Spleen (tissue), 11 donors: ENCODE measurements around the gene TMED7. TPM values are rescaled to one million over a fixed set of nuclear protein-coding genes. Genes with fewer than 3 reads are reported as not detected.

Experiments
- DNase-seq: peaks from one replicate; pipeline ENCODE4 v3.0.0-alpha.2; 2020
- H3K27ac ChIP-seq, 8 donors: fragments of 200-600 bp; sonication (generic) in 7 of 8; 1 replicate in 4 of 8; 2 replicates in 4 of 8; pipeline versions ENCODE4 v1.5.0 to v1.8.0; 2016 to 2021; ENCODE audit warnings: inconsistent platforms in 4 of 8, mild to moderate bottlenecking in 4 of 8, moderate library complexity in 1 of 8
- H3K27me3 ChIP-seq, 7 donors: fragments of 200-600 bp; sonication (generic) in 6 of 7; replicated peaks in 1 of 7; 1 replicate in 4 of 7; 2 replicates in 3 of 7; pipeline versions ENCODE4 v1.5.0 to v1.8.0; 2016 to 2021; ENCODE audit warnings: inconsistent platforms in 3 of 7, mild to moderate bottlenecking in 1 of 7
- H3K36me3 ChIP-seq, 6 donors: fragments of 200-600 bp; sonication (generic) in 5 of 6; 1 replicate in 4 of 6; 2 replicates in 2 of 6; pipeline versions ENCODE4 v1.5.0 to v1.8.0; 2016 to 2021; ENCODE audit warnings: inconsistent platforms in 2 of 6
- H3K4me1 ChIP-seq, 6 donors: fragments of 200-600 bp; sonication (generic) in 5 of 6; 1 replicate in 3 of 6; 2 replicates in 3 of 6; pipeline versions ENCODE4 v1.5.0 to v1.8.0; 2016 to 2021; ENCODE audit warnings: inconsistent platforms in 3 of 6
- H3K4me3 ChIP-seq, 8 donors: fragments of 200-600 bp; sonication (generic) in 7 of 8; 1 replicate in 4 of 8; 2 replicates in 4 of 8; pipeline versions ENCODE4 v1.5.0 to v1.8.0; 2016 to 2021; ENCODE audit warnings: inconsistent platforms in 4 of 8, mild to moderate bottlenecking in 4 of 8, moderate library complexity in 2 of 8
- H3K9me3 ChIP-seq, 8 donors: fragments of 200-600 bp; sonication (generic) in 7 of 8; 1 replicate in 4 of 8; 2 replicates in 4 of 8; pipeline versions ENCODE4 v1.5.0 to v1.8.0; 2016 to 2021; ENCODE audit warnings: inconsistent platforms in 4 of 8
- CTCF ChIP-seq, 11 experiments: fragments of 200-600 bp in 7 of 11; fragments of 450-650 bp in 4 of 11; sonication (generic) in 4 of 11; IDR thresholded peaks in 8 of 11; conservative IDR thresholded peaks in 3 of 11; 1 replicate in 7 of 11; 2 replicates in 4 of 11; pipeline versions ENCODE4 v1.4.0 to v1.8.0; 2016 to 2021; ENCODE audit warnings: antibody characterized with exemption in 11 of 11, inconsistent platforms in 4 of 11, mild to moderate bottlenecking in 1 of 11
- POLR2A ChIP-seq, 3 donors: fragments of 450-650 bp; IDR thresholded peaks; one replicate each; pipeline ENCODE4 v1.5.1; 2017; ENCODE audit warnings: antibody characterized with exemption in 3 of 3, mild to moderate bottlenecking in 1 of 3
- POLR2AphosphoS5 ChIP-seq, 3 donors: sonication (generic); formaldehyde crosslinking; IDR thresholded peaks; one replicate each; pipeline ENCODE4 v1.5.1; 2017; ENCODE audit warnings: antibody characterized with exemption in 3 of 3
- WGBS, 5 donors: extraction: QIAGEN DNeasy Blood & Tissue Kit in 3 of 5; methylation state at CpG; one replicate each; pipeline versions ENCODE4 v1.1.5 to v1.1.7; 2013 to 2018; 5-methylcytosine and 5-hydroxymethylcytosine counted together
- intact Hi-C: fragments of 100-400 bp; cut with DNase I; formaldehyde crosslinking; loops from one replicate; pipeline ENCODE4 v1.15.0; 2023; ENCODE audit warnings: low total_unique reads
- polyA plus RNA-seq, 3 donors: library from polyadenylated mRNA; stranded (reverse); fragments of 200-250 nt; gene quantifications; one replicate each; pipeline ENCODE4 v1.2.1, GENCODE V29; 2013
- total RNA-seq, 7 donors: library from RNA; depleted of rRNA in 3 of 7; stranded (reverse); fragments of >200 nt in 3 of 7; fragmentation: NEBNext Ultra II Directional in 4 of 7; extraction: Animal tissue kit (Norgen Biotek cat#: 25700) in 4 of 7; gene quantifications; one replicate each; pipeline versions ENCODE4 v1.1.0 to v1.2.1, GENCODE V29; 2016 to 2021
- donor health status: healthy with polysubstance abuse.
- donor health status: DM: no; HTN: no; CAD: no; lungs with moderate emphysema.
- donor health status: DM: no; HTN: no; CAD: no.
- donor health status: Bipolar disorder and iron deficiency.
- donor health status: healthy.
- donor health status: DM: no; HTN: no; CAD: no.
- donor health status: DM: yes; HTN: yes; CAD: no.

Gene TMED7
- total and polyA plus RNA-seq, 10 donors, result 8.4 to 70.9 (median 64.6) TPM

DNA sequence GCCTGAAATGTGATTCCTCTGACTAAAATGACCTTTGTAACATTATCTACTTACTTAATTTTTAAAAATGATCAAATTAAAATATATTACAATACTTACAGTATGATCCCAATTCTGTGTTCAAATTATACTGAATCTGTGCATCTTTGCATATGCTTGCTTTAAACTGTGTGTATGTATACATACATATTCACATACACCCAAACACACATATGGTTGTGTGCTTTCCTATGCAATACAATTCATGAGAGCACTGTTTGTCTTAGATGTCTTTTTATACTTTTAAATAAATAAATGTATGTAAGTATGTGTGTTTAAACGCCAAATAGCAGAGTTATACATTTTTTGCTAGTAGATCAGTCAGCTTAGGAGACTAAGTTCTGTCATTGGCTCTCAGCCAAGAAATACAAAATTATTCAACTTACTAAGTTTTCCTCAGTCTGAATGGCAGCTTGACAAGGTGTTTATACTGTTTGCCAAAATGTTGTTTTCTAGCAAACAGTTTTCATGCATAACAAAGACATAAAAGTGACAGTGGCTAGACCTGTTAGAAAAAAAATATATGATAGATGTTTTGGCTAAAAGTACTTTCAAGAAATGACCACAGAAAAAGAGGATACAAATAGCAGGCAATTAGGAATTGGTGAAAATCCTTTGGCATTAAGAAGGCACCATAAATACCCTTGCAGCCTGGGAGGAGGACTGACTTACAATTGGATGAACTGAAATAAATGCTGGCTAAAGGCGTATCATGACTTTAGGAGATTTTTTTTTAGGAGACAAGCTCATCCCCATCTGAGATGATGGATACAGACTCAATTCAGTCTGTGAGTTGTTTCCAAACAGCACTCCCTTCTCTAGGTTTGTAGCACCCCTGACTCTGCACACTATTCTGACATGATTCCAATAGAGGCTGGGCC lies 31.4 kb downstream of the TMED7 start:
- H3K9me3 ChIP-seq, result no peaks in the 10 kb centered on the region
- H3K4me3 ChIP-seq, result no peak overlapping the region
- TF ChIP-seq POLR2AphosphoS5 (IDR thresholded peaks at IDR 0.05), result no peak
- H3K36me3 ChIP-seq, result no peaks in the 10 kb centered on the region
- 81 to 90% (median 89%) methylated on average over 2 of the region's 2 CpGs for WGBS, 5 donors
- H3K4me1 ChIP-seq, result peaks cover 0 to 14% (median 7%) of the 10 kb centered on the region in 6 donors
- DNase-seq, result no peak
- H3K27me3 ChIP-seq, result no peaks in the 10 kb centered on the region
- H3K27ac ChIP-seq, result no peak overlapping the region
- intact Hi-C loops, result no loop called here

- WGBS, 5 donors, result 80 to 94% (median 90%) methylated on average over 3 of the region's 3 CpGs
- TF ChIP-seq CTCF (IDR thresholded peaks at IDR 0.05 in 8 of 11, conservative IDR thresholded peaks at IDR 0.05 in 3 of 11), result no peak
- TF ChIP-seq POLR2A (IDR thresholded peaks at IDR 0.05), result no peak
- no peak for TF ChIP-seq POLR2AphosphoS5 (IDR thresholded peaks at IDR 0.05)
- Histone ChIP-seq H3K36me3 (no peaks in the 10 kb centered on the region), H3K9me3 (no peaks in the 10 kb centered on the region), H3K4me3 (no peak overlapping the region), H3K4me1 (peaks cover 0 to 11% (median 5%) of the 10 kb centered on the region in 6 donors), H3K27me3 (no peaks in the 10 kb centered on the region), H3K27ac (no peak overlapping the region)
- intact Hi-C loops, result loop anchor here (5.0 kb wide), 1 partner anchor 277 kb away; no protein-coding TSS in a partner anchor
- DNase-seq, result no peak
Measured at GRCh38 chr5:115589043-115589442, 36.8 kb downstream of the TMED7 start.

DNA sequence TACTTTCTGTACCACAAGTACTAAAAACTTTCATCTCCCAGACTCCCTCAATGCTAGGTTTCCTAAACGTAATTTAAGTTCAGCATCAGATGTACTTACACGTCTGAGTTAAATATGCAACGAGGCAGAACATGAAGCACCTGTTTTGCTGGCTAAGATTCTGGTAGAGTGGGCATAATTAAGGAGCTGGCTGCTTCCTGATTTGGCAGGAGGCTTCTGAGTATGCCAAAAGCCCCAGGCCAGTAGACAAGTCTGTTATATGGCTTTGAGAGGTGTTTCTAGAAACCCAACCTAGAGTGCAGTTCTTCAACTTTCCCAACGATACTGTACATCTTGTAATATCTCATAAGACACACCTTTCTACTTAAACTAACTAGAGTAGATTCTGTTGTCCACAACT lies 37.2 kb downstream of the TMED7 start:
- Histone ChIP-seq H3K9me3 (no peaks in the 10 kb centered on the region), H3K27ac (no peak overlapping the region), H3K36me3 (no peaks in the 10 kb centered on the region), H3K27me3 (no peaks in the 10 kb centered on the region), H3K4me3 (no peak overlapping the region), H3K4me1 (peaks cover 0 to 11% (median 5%) of the 10 kb centered on the region in 6 donors)
- TF ChIP-seq POLR2A (IDR thresholded peaks at IDR 0.05) (no peak), POLR2AphosphoS5 (IDR thresholded peaks at IDR 0.05) (no peak), CTCF (IDR thresholded peaks at IDR 0.05 in 8 of 11, conservative IDR thresholded peaks at IDR 0.05 in 3 of 11) (no peak)
- intact Hi-C loops, result loop anchor here (5.0 kb wide), 1 partner anchor 276 kb away; no protein-coding TSS in a partner anchor
- 71 to 78% (median 73%) methylated on average over 4 of the region's 4 CpGs for WGBS, 5 donors
- DNase-seq, result no peak

- intact Hi-C loops, result loop anchor here (5.0 kb wide), 1 partner anchor 274 kb away; no protein-coding TSS in a partner anchor
- H3K27ac ChIP-seq, result no peak overlapping the region
- 52 to 62% (median 53%) methylated on average over 6 of the region's 6 CpGs for WGBS, 5 donors
- peaks cover 0 to 11% (median 5%) of the 10 kb centered on the region in 6 donors for H3K4me1 ChIP-seq
- H3K9me3 ChIP-seq, result no peaks in the 10 kb centered on the region
- no peaks in the 10 kb centered on the region for H3K27me3 ChIP-seq
- DNase-seq, result no peak
- H3K4me3 ChIP-seq, result no peak overlapping the region
- H3K36me3 ChIP-seq, result no peaks in the 10 kb centered on the region
- no peak for TF ChIP-seq POLR2A (IDR thresholded peaks at IDR 0.05)
- peak; percentile 18 to 72 (median 52) for TF ChIP-seq CTCF (IDR thresholded peaks at IDR 0.05 in 8 of 11, conservative IDR thresholded peaks at IDR 0.05 in 3 of 11)
- no peak for TF ChIP-seq POLR2AphosphoS5 (IDR thresholded peaks at IDR 0.05)
Measured at GRCh38 chr5:115586525-115587146, 39.2 kb downstream of the TMED7 start.
